Astrocyte (in vitro differentiated cells and primary cell): Measurements from ENCODE around the gene CCDC196. TPM values are rescaled to one million over a fixed set of nuclear protein-coding genes. Genes with fewer than 3 reads are reported as not detected.
"Not testable (repeated sequence)": the region's sequence is repeated elsewhere in the genome, so short reads cannot be mapped to it uniquely, and the experiment has no call there.

ENCODE experiments used
- DNase-seq: peaks from one replicate; pipeline ENCODE4 v3.0.0-alpha.2; 2010; ENCODE audit warnings: low read depth
- FAIRE-seq: peaks from 2 replicates; lab custom pipeline; 2011; peaks lifted over from hg19 to GRCh38; lab: Jason Lieb, UNC
- H2AFZ ChIP-seq: 2 replicates; pipeline ENCODE4 v1.6.0; 2012; ENCODE audit warnings: low read depth, low read length, inconsistent platforms
- H3K27ac ChIP-seq: 2 replicates; pipeline ENCODE4 v1.5.1; 2011; ENCODE audit warnings: low read depth, low read length, inconsistent platforms
- H3K27me3 ChIP-seq: 2 replicates; pipeline ENCODE4 v1.6.0; 2011; ENCODE audit warnings: low read length, inconsistent platforms; ENCODE audit not compliant: insufficient read depth
- H3K36me3 ChIP-seq: 2 replicates; pipeline ENCODE4 v1.5.1; 2011; ENCODE audit warnings: low read length, inconsistent platforms; ENCODE audit not compliant: insufficient read depth
- H3K4me1 ChIP-seq: 2 replicates; pipeline ENCODE4 v1.5.1; 2011; ENCODE audit warnings: low read length, inconsistent platforms; ENCODE audit not compliant: insufficient read depth
- H3K4me2 ChIP-seq: 2 replicates; pipeline ENCODE4 v1.6.0; 2012; ENCODE audit warnings: low read length, inconsistent platforms
- H3K4me3 ChIP-seq: 2 replicates; pipeline ENCODE4 v1.5.1; 2011; ENCODE audit warnings: low read depth, mild to moderate bottlenecking, low read length, inconsistent platforms; ENCODE audit not compliant: insufficient read depth
- H3K79me2 ChIP-seq: 2 replicates; pipeline ENCODE4 v1.6.0; 2012; ENCODE audit warnings: mild to moderate bottlenecking, low read length, inconsistent platforms; ENCODE audit not compliant: insufficient read depth
- H3K9ac ChIP-seq: 2 replicates; pipeline ENCODE4 v1.6.0; 2012; ENCODE audit warnings: mild to moderate bottlenecking, low read length, inconsistent platforms
- H3K9me3 ChIP-seq: 2 replicates; pipeline ENCODE4 v1.5.1; 2012; ENCODE audit warnings: low read depth, mild to moderate bottlenecking, low read length, inconsistent platforms; ENCODE audit not compliant: insufficient read depth
- H4K20me1 ChIP-seq: 2 replicates; pipeline ENCODE4 v1.6.0; 2012; ENCODE audit warnings: low read length, inconsistent platforms; ENCODE audit not compliant: insufficient read depth
- H3K27ac Mint-ChIP-seq: one replicate; pipeline ENCODE4 v1.8.0; 2021; ENCODE audit warnings: mild to moderate bottlenecking, mixed read lengths; ENCODE audit not compliant: unreplicated experiment
- H3K27me3 Mint-ChIP-seq: one replicate; pipeline ENCODE4 v1.8.0; 2021; ENCODE audit warnings: low read depth, mixed read lengths; ENCODE audit not compliant: unreplicated experiment
- H3K36me3 Mint-ChIP-seq: one replicate; pipeline ENCODE4 v1.8.0; 2021; ENCODE audit warnings: low read depth, mixed read lengths; ENCODE audit not compliant: unreplicated experiment
- H3K4me1 Mint-ChIP-seq: one replicate; pipeline ENCODE4 v1.8.0; 2021; ENCODE audit warnings: low read depth, mixed read lengths; ENCODE audit not compliant: unreplicated experiment
- H3K4me3 Mint-ChIP-seq: one replicate; pipeline ENCODE4 v1.8.0; 2021; ENCODE audit warnings: mild to moderate bottlenecking, moderate library complexity, mixed read lengths; ENCODE audit not compliant: unreplicated experiment
- H3K9me3 Mint-ChIP-seq: one replicate; pipeline ENCODE4 v1.8.0; 2021; ENCODE audit warnings: mild to moderate bottlenecking, mixed read lengths; ENCODE audit not compliant: unreplicated experiment
- total RNA-seq: library from RNA; stranded (reverse); gene quantifications from 2 replicates; pipeline ENCODE4 v1.2.1, GENCODE V29; 2021

The CCDC196 gene
- total RNA-seq, 1 donor from 2014 or later: not detected

GRCh38 chr14:66545751-66546150, 59.6 kb downstream of the CCDC196 start:
- DNase-seq, H3K9me3 Mint-ChIP-seq, H2AFZ ChIP-seq, H3K4me1 ChIP-seq, H3K9ac ChIP-seq, H4K20me1 ChIP-seq, H3K27ac ChIP-seq, H3K4me3 ChIP-seq, H3K4me3 Mint-ChIP-seq, H3K4me1 Mint-ChIP-seq, H3K27me3 Mint-ChIP-seq, H3K4me2 ChIP-seq, H3K36me3 Mint-ChIP-seq, H3K9me3 ChIP-seq, H3K27ac Mint-ChIP-seq, H3K79me2 ChIP-seq, FAIRE-seq, H3K27me3 ChIP-seq, H3K36me3 ChIP-seq: not testable (repeated sequence)

Other genes with a start within 250 kb of the CCDC196 start
- 6.9 and 9.5 TPM in 2 replicates for gene GPHN, start 21.8 kb downstream of the CCDC196 start, total RNA-seq